ENCODE data around the gene KIF18A.
"Not testable (repeated sequence)": the region's sequence is repeated elsewhere in the genome, so short reads cannot be mapped to it uniquely, and the experiment has no call there.

KIF18A gene
- long read RNA-seq, donor 1, partial matches to known transcripts = 0 of 3 reads
- long read RNA-seq, donor 1, other reads (novel, unspliced or antisense) = 0 of 3 reads
- long read RNA-seq, donor 2 = 0 reads
- long read RNA-seq, donor 3 = 0 reads
- long read RNA-seq, donor 4, partial matches to known transcripts = 0 of 1 reads
- long read RNA-seq, donor 4, other reads (novel, unspliced or antisense) = 0 of 1 reads
- long read RNA-seq, donor 5, partial matches to known transcripts = 0 of 3 reads
- long read RNA-seq, donor 5, other reads (novel, unspliced or antisense) = 0 of 3 reads
- long read RNA-seq, donor 6, partial matches to known transcripts = 0 of 1 reads
- long read RNA-seq, donor 6, other reads (novel, unspliced or antisense) = 0 of 1 reads
- long read RNA-seq, donor 7, partial matches to known transcripts = 0 of 2 reads
- long read RNA-seq, donor 7, other reads (novel, unspliced or antisense) = 0 of 2 reads
- long read RNA-seq, donor 8, partial matches to known transcripts = 0 of 2 reads
- long read RNA-seq, donor 8, other reads (novel, unspliced or antisense) = 0 of 2 reads

DNA sequence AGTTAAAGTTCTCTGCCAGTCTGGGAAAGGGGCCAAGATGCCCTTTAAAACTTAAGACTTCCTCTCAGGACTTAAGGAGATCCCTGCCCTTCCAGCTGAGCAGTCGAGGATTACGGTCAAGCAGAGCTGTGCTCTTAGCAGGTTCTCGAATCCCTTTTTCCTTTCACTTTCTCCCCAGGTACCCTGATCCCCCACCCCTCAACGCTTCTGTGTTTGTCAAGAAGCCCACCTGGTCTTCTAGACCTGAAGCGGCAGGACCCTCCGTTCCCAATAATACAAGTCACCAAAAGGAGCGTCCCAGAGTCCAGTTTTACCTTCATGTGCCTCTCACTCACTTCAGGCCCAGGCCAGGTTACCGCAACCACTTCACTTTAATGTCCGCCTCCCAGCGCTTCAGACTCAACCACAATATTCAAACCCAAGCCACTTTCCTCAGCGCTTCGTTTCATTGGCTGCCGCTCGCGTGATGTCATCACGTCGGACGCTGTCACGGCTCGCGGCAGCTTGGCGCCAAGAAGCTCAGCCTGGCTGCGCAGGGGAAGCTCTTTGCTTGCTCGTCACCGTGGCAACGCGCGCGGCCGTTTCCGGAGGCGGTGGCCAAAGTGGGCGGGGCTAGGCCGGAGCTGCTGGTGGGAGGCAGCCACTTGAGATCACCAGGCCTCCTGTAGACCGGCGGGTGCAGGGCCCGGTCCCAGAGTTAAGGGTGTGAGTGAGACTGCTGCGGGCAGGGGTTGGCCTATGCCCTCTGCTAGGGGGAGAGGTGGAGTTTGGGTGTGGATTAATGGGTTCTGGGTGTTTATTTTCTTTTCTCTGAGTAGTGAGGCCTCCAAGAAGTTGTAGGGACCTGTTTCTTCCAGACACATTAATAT, at the start of gene KIF18A, which contains the start of gene METTL15:
Gene KIF18A, minus strand, starts transcription at position 407 of the 869 bp plus-strand sequence. CDS start 10,209 bp downstream, outside the sequence.
Gene METTL15, plus strand, starts transcription at position 639 of the 869 bp plus-strand sequence. CDS start 4,947 bp downstream, outside the sequence.
- peak; percentile 90 for DNase-seq

DNA sequence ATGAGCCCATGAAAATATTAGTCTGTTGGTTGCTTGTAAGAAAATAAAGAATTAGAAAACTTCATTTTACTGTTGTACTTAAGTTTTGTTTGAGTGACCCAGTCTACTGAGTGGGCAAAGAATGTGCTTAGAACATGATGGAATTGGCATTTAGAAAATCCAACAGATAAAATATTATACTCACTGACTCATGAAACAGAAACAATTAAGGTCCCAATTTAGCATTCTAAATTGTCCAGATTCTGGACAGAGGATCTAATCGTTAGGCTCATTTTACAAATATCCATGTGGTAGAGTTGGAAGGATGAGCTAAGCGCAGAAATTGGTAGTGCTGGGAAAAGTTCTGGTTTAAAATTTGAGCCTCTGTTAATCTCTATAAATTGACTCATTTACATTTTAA, 45.6 kb upstream of the KIF18A start:
- no peak for DNase-seq

DNA sequence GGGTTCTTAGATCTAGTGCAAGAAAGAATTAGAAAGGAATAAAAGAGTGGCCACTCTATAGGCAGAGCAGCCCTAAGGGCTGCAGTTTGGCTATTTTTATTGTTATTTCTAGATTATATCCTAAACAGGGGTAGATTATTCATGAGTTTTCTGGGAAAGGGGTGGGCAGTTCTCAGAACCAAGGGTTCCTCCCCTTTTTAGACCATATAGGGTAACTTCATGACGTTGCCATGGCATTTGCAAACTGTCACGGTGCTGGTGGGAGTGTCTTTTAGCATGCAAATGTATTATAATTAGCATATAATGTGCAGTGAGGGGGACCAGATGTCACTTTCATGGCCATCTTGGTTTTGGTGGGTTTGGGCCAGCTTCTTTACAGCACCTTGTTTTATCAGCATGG, 44.8 kb upstream of the KIF18A start:
- no peak for DNase-seq

GRCh38 chr11:28146123-28146751, 38.3 kb upstream of the KIF18A start:
- no peak for DNase-seq

DNA sequence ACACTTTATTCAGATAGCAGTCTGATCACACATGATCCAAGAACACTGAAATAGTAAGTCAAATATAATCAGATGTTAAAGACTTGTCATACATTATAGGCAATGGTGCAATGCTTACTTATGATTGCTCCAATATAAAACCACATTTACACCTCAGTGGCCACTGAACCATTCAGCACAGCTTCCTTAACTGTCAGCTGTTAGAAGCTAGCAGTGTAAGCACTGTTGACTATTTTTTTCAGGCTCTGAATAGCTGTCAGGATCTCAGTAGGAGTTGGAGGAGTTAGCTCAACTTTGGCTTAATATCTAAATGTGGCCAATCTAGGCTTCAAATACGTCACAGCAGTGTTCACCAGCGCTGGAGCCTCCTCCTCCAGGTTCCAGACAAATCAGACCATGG, 36.9 kb upstream of the KIF18A start:
- DNase-seq = no peak

- DNase-seq = no peak
Measured at GRCh38 chr11:28142724-28143123, 34.8 kb upstream of the KIF18A start.

DNA sequence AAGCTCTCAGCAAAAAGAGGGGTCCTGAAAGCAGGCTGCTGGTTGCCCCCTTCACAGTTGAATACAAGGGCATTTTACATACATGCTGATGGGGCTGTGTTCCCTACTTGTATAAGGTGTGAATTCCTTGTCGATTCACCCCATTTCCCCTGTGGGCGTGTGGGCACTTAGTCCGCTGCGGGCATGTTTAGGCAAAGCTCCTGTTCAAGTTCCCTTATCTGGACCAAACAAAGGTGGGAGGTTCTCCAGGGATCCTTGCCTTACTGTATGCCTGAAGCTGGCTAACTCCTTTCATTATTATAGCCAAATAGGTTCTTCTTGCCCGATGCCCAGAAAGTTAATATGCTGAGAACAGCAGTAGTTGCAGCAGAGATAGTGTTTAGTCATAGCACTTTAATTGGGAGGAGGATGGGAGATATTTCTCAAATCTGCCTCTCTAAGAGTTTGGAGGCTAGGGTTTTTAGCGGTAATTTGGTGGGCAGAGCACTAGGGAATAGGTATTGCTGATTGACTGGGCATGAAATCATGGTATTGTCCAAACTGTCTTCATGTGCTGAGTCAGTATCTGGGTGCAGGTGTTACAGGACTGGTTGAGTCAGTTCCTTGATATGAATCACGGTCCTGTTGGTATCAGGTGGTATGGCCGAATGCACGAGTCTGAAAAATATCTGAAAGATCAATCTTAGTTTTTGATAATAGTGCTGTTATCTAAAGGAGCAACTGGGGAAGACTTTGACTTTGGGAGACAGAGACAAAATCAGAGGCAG, 32.9 kb upstream of the KIF18A start:
- DNase-seq = no peak

DNA sequence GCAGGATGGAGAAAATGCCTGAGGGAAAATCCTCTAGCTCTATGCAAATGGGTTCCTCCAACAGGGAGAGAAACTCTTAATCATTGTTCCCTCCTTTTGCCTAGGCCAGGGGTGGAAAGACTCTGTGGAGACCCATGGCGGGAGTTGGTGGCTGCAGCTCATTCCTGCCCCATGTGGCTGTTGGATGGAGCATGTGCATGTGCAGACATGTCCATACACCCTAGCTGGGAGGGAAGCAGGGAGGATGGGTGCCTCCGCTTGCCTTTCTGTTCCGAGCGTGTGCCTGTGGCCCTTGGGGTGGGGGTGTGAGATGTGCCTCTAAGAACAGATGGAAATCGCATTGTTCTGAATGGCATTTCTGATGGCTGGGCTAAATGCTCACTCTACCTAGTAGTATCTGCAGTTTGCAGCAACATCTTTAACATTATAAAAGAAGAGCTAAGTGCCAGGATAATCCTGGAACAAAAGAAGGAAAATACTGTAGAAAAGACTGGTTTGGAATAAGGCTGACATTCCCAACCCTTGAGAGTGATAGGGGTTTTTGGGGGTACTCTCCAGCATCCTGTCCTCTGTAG, 32.0 kb upstream of the KIF18A start:
- DNase-seq = no peak

GRCh38 chr11:28137832-28138231, 29.9 kb upstream of the KIF18A start:
- no peak for DNase-seq

DNA sequence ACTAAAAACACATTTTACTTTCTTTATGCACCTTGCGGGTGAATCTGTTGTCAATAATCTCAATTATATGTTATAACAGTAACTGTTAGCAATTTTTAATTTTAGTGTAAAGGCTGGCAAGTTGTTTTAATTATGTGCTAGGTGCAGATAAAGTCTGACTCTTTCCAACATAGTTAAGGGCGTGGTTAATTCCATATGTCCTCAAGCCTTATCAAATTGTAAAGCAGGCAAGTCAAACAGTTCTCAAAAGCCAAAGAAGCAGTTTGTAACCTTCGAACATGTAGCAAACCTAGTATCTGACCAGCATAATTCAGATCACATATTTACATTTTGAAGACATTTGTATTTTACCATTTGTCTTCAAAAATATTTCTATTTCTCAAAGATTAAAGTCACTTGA, 29.4 kb upstream of the KIF18A start:
- no peak for DNase-seq

- DNase-seq = not testable (repeated sequence)
Measured at GRCh38 chr11:28136157-28136556, 28.2 kb upstream of the KIF18A start.

GRCh38 chr11:28133146-28133545, 25.2 kb upstream of the KIF18A start:
- no peak for DNase-seq

- no peak for DNase-seq
Measured at GRCh38 chr11:28132548-28132947, 24.6 kb upstream of the KIF18A start.

GRCh38 chr11:28123151-28123581, 15.2 kb upstream of the KIF18A start:
- no peak for DNase-seq

- DNase-seq = no peak
Measured at GRCh38 chr11:28117712-28118111, 9.8 kb upstream of the KIF18A start.

GRCh38 chr11:28114731-28115130, 6.8 kb upstream of the KIF18A start:
- DNase-seq = no peak

GRCh38 chr11:28114116-28114515, 6.2 kb upstream of the KIF18A start:
- no peak for DNase-seq

GRCh38 chr11:28110821-28111200, 2.9 kb upstream of the KIF18A start:
- no peak for DNase-seq

DNA sequence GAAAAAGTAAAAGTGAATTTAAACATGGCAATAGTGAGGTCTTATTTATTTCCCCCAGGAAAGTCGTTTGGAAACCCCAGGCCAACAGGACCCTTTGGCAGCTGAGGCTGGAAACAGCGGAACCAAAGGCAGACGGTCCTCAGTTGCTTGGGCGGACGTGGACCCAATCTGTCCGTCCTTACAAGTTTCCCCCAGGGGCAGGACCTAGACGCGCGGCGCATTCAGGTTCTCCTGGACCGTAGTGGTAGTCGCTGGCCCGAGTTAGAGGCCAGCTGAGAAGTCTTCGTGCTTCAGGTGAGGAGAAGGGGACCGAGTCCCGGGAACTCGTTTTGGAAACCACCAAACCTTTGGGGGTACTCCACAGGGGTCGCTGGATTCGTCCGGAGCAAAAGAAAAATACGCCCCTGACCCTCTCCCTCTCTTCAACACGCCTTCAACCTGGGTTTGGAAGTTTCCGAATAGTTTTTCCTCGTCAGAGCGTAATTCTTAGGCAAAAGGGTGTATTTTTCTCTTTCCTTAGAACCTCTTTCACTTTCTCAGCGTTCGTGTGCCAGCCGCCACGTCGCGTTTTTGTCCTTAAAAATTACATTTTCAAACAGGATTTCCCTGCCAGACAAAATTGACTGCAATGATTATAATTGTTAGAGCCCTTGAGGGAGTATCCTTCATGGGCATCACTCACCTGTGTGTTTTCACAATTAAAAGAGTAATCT, 2.3 kb upstream of the KIF18A start:
- DNase-seq = peak; percentile 84

GRCh38 chr11:28108958-28109357, 1.0 kb upstream of the KIF18A start:
- no peak for DNase-seq

All from right kidney (tissue), 9 donors.